HG03354 (cell line): ENCODE data around the gene BAG1.
A peak's percentile ranks its signal among the peaks of the same experiment; 100 is the strongest.

Experiments used
- ATAC-seq: cut with Tn5 transposase; IDR thresholded peaks from one replicate; pipeline ENCODE4 v1.9.1; 2021; ENCODE audit warnings: mild to moderate bottlenecking; ENCODE audit not compliant: unreplicated experiment, poor library complexity, severe bottlenecking

BAG1 gene

DNA sequence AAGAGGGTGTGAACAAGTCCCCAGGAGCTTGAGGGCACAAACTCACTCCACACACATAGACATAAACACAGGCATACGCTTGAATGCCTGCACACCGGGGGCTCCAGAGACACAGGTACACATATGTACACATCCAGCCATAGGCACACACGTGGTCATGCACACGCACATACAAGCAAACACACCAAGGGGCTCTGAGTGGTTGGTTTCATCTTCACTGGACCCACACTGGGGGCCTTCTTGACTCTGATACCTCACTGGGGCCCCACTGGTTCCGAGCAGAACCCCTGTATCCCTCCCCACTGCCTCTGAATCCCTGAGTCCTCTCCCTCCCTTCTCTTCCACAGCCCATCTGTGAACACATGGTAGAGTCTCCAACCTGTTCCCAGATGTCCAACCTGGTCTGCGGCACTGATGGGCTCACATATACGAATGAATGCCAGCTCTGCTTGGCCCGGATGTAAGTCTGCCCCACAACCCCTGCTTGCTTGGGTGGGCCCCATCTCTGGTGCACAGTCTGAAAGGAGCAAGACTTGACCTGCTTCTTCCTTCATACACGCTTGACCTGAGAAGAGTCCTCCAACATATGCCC lies 18.1 kb downstream of the BAG1 start:
- ATAC-seq: no peak

DNA sequence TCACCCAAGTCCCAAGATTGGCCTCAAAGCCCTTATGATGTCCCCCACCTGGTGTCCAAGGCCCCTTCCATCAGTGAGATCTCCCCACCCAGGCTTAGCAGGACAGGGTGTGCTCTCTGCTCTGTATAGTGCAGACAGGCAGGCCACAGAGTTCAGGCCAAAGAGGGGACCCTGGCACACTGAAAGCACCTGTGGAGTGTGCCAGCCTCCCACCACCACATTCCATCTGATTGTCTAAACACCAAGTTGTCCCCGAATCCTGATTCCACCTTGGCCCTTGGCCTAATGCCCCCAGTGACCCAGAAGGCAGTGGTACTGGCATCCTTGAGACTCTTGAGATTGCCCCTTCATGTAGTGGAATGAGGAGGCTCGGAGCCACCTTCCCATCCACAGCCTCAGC lies 19.2 kb downstream of the BAG1 start:
- no peak for ATAC-seq

DNA sequence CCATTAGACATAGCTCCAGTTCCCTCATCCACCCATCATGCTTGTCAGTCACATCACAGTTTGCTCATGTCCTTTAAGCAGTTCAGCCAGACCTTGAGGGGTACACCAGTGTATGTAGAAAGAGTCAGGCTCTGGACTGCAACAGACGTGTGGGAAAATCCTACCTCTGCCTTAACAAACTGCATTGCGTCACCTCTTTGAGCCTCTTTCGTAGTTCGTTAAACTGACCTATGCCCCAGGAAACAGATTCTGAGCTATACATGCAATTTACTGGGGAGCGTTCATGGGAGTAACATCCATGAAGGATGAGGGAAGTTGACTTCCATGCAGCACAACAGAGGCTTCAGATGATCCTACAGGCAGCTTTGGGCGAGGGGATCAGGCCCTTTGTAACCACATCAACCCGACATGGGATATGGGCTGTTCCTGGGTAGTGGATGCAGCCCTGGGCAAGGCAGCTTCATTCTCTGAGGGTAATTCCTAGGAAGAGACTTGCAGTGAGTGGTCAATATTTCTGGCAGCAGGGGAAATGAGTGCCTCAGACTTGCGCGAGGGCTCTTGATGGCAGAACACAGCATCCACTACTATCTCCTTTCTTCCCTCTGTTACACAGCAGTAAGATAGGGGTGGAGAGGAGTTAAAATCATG lies 20.2 kb downstream of the BAG1 start:
- ATAC-seq: no peak

DNA sequence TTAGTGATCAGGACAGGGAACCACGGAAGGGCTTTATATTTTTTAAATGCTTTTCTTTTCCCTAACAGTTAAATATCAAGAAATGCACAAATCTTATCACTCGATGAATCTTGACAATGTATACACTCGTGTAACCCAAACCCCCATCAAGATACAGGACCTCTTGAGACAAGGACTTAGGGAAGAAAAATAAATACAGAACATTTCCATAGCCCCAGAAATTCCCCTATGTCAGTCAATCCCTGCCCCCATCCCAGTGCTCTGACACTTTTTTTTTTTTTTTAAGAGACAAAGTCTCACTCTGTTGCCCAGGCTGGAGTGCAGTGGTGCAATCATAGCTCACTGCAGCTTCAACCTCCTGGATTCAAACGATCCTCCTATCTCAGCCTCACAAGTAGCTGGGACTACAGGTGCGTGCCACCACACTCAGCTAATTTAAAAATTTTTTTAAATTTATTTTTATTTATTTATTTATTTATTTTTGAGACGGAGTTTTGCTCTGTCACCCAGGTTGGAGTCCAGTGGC lies 21.8 kb downstream of the BAG1 start:
- ATAC-seq: no peak

DNA sequence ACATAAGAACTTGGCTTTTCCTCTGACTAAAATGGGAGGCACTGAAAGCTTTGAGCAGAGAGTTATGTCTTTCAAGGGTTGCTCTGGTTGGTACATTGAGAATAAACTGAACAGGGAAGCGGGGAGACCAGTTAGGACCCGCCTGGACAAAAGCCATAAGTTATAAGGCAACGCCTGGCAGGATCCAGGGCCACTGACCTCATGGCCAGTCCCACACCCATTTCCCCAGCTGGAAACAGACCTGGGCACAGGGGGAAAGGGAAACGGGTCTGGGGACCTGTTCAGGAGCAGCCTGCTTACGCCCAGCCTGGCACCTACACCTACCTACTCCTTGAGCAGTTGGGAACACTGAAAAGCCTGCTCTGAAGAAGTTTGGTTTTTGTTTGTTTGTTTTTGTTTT lies 23.2 kb downstream of the BAG1 start:
- ATAC-seq: no peak

DNA sequence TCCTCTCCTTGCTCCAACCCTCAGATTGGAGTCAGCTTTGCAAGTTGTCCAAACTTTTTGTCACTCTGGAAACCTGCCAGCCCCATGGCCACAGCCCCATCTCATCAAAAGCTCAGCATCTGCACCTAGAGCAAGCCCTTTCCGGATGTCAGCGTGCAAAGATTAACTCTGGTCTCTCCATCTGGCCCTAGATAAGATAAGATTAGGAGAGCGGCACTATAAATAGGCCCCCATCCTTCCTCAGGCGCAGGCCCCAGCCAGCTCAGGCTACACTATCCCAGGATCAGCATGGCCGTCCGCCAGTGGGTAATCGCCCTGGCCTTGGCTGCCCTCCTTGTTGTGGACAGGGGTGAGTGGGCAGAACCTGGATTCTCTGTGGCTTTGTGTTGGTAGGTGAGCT lies 24.6 kb downstream of the BAG1 start, which contains the start of gene SPINK4:
TSS of gene SPINK4 (plus strand) at position 247 of the 400 bp plus-strand sequence. CDS start at position 289, 42 bp downstream.
- ATAC-seq: no peak

DNA sequence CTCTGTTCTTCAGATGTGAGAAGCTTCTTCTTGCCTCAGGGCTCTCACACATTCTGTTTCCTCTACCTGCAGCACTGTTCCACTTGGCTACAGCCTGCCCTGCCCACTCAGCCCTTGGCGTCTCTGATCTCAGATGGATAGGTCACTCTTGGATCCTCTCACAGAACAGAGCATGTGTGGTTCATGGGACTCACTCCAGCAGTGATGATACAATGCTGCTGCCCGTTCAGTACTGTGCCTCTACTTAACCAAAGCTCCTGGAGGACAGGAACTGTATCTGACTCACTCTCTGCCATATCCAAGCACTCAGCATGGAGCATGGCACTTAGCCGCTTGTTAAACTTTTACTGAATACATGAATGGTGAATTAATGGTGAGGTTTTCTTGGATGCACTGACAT lies 27.9 kb downstream of the BAG1 start:
- ATAC-seq: no peak

DNA sequence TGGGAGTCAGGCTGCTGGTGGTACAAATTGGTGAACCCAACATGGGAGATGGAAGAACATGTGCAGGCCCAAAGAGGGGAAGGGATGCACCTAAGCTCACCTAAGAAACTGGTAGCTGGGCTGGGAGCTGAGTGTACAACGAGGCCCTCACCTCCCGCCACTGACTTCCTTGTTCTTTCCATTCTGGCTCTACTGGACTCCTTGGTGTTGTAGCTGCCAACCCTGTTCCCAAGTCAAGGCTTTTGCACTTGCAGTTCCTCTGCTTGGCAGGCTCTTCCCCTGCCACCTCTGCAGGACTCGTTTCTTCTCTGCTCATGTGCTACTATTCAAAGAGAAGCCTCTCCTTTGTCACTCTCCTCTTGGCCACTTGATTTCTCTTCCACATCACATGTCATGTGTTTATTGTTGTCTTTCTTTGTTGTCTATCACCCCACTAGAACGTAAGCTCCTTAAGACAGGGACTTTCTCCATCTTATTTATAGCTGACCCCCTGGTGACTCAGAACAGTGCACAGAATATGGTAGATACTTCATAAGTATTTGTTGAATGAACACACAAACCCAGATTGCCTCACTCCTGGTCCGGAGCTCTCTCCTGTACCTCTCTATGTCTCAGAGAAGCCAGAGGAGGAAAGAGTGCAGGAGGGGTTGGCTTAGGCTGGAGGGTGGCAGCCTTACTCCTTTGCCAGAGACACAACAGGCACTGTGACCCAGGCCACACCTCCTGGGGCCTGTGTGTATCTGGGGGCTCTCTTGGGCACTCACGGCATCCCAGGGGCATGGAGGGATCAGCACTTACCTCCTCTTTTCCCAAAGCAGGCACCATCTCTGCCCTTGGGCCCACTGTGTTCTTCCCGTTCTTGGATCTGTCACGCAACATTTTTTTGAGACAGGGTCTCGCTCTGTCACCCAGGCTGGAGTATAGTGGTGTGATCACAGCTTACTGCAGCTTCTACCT lies 29.7 kb downstream of the BAG1 start:
- ATAC-seq: no peak

DNA sequence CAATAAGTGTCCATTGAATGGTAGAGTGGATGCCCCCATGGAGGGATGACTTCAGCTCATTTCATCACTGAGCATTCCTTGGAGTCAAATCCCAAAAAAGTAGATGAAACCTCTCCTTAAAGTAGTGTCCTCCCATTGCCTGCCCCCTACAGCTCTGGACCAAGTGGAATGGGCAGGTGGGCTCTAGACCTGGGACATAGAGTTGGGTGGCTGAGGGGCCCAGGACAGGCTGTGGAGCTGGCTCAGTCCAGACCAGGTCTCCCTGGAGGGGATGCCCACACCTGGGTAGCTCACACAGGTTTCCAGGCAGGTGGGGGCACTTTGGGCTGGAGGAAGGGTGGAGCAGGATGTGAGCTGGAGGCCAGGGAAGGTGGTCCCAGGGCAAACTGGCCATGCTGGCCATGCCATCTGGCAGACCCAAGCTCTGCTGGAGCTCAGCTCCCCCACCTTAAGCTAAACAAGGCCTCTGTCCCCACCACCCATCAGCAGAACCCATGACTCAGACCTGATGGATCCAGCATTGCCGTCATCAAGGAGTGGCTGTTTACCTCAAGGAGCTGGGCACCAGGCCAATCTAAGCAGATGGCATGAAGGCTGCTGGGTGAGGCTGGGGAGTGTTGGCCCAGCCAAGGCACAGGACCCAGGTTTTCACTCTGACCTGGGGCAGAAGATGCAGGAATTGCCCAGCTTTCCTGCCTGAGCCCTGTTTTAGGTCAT lies 30.7 kb downstream of the BAG1 start:
- no peak for ATAC-seq

DNA sequence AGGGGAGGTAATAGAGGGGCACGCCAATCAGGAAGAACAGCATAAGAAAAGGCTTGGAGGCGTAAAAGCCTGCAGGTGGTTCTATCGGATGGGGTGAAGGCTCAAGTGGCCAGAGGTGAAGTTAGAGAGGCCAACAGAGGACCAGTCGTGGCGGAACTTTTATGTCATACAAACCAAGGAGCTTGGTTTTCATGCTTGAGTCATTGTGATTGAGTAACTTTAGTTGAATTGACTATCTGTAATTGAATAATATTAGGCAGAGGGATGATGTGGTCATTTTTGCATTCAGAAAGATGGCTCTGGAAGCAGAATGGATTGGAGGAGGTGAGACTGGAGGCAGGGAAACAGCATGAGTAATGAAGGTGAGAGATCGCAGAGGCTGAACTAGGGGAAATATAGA lies 31.7 kb downstream of the BAG1 start:
- no peak for ATAC-seq

DNA sequence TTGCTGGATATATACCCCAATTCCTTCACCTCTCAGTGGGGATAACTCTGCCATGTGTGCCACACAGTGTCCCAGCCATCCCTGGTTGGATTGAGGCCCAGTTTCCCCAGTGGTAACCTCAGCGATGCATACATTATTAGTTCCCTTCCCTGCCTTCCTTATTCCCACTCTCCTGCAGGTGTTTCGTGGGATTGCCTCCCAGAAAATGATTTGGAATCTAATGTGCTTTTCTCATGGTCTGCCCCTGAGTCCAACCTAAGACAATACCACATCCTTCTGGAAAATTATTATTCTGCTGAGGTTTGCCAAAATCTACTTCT lies 32.9 kb downstream of the BAG1 start:
- no peak for ATAC-seq

DNA sequence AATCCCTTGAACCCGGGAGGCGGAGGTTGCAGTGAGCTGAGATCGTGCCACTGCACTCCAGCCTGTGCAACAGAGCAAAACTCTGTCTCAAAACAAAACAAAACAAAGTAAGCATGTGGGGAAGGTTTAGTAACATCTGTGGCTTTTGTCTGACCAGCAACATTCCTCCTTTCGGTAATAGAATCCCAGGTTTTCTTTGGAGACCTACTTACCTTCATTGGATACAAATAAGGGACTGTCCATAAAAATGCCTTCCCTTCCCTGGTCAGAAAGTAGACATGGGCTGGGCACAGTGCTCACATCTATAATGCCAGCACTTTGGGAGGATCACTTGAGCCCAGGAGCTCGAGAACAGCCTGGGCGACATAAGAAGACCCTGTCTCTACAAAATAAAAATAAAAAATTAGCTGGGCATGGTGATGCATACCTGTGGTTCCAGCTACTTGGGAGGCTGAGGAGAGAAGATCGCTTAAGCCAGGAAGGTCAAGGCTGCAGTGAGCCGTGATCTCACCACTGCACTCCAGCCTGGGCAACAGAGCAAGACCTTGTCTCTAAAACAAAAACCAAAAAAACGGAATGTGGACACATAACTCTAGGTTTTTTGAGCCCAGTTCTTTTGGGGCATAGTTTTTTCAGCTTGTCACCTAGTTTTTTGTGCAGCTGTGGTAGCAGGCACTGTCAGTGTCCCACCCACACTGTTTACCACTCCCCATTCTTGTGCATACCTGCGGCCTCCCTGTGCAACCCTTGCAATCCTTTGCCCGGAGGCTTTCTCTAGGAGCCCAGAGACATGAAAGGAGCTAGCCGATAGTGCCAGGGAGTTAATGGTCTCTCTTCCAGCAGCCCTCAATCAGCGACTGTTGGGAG lies 33.5 kb downstream of the BAG1 start:
- ATAC-seq: no peak

DNA sequence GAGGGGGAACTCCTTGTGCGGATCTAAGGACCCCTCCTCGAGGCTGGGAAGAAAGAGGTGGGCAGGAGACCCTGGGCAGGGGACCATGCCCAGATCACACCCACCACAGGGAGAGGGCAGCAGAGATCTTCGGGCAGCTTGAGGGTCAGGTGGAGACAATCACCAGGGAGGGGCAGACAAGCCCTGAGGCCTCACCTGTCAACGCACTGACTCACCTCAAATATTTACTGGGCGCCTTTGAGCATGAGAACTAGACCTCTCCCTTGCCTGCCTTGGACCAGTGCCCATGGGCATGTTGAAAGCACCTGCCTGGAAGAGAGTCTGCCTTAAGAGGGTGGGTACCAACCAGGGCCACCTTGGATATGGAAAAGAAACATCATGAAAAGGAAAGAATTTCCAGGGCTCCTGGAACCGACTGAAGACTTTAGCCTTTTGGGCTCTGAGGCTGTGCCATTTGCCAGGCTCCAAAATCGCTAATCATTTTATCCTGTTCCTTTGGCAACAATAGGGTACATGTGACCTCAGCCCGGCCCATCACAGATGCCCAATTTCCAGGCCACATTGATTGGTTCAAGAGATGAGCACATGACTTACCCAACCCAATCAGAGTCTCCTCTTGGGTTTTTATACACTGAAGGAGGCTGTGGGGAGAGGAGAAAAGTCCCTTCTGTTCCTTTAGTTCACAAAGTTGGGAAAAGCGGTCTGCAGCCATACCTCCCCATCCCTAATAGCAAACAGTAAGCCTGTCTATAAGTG lies 35.0 kb downstream of the BAG1 start:
- ATAC-seq: no peak

DNA sequence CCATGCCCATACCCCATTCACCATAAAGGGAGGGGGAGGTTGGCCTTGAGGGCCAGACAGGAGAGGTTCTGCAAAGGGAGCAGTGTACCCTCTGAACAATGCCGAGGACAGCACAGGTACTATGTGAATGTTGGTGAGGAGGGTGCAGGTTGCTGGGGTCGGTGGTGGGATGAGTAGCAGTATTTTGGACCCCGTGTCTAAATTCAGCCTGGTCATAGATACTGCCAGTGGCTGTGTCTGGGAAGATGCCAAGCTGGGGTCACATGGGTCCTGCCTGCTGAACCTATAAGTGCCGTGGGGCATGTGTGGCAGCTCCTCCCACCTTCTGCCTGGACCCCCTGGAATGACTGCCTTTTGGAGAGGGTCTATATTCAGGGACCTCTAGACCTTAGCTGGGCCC lies 35.9 kb downstream of the BAG1 start:
- no peak for ATAC-seq

DNA sequence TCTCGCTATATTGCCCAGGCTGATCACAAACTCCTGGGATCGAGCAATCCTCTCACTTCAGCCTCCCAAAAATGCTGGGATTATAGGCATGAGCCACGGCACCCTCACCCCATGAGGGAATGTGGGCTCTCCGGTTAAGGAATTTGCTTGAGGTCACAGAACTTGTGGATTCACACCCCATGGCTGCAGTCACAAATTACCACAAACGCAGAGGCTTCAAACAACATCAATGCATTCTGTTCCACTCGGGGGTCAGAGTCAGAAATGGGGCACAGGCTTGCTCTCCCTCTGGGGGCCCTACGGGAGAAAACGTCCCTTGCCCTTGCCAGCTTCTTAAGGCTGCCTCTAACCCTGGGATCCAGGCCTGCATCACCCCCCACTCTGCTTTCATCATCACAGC lies 36.8 kb downstream of the BAG1 start:
- no peak for ATAC-seq

DNA sequence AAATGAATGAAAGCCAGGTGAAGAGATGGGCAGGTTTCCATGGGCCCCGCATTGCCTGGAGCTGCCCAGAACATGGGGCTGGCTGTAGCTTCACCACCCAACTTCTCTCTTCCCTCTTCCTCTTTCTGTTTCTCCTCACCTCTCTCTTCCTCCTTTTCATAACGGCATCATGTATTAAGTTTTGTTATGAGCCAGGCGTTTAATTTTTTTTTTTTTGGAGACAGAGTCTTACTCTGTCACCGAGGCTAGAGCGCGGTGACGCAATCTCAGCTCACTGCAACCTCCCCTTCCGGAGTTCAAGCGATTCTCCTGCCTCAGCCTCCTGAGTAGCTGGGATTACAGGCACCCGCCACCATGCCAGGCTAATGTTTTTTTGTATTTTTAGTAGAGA lies 37.5 kb downstream of the BAG1 start:
- no peak for ATAC-seq

DNA sequence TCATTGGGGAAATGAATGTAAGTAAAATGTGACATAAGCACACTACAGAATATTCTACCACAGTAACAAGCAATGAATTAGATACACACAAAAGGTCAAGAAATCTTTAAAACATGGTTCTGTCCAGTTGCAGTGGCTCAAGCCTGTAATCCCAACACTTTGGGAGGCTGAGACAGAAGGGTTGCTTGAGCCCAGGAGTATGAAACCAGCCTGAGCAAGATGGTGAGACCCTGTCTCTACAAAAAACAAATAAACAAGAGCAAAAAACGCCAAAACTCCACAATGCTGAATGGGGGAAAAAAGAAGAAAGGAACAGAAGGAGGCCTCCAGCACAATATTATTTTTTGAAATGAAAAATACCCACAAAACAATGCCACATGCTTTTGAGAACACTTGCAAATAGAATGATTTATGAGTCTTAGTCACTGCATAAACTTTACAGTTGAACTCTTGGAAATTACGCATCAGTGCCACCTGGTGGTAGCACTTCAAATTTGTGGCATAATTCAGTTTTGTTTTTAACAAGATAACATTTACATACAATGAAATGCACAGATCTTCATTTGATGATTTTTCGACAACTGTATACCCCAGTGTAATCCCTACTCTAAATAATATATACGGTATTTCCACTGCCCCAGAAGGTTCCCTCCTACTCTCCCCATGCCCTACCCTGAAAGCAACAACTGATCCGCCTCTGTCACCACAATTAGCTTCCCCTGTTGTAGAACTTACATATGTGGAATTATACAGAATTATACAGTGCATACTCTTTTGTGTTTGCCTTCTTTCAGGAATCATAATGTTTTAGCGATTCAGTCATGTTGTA lies 39.0 kb downstream of the BAG1 start:
- ATAC-seq: peak; percentile 48

DNA sequence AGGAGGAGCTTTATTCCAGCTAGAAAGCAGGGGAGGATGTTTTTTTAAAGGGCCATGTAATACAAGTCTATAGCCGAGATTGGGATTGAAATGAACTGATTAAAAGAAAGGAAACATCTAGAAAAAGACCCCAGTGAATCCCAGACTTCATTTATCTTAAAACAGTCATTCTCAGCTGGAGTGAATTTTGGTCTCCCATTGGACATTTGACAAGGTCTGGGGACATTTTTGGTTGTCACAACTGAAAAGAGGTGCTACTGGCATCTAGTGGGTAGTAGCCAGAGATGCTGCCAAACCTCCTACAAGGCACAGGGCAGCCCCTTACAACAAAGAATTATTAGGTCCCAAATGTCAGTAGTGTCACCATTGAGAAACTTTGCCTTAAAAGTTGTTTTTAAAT lies 40.8 kb downstream of the BAG1 start:
- ATAC-seq: no peak
